Kidney epithelial cell (primary cell): ENCODE data around the gene FZD1. TPM values are rescaled to one million over a fixed set of nuclear protein-coding genes. Genes with fewer than 3 reads are reported as not detected.

Source experiments
- DNase-seq: peaks from one replicate; pipeline ENCODE4 v3.0.0-alpha.2; 2010; ENCODE audit warnings: low read depth
- H3K27me3 ChIP-seq: 2 replicates; pipeline ENCODE4 v1.6.0; 2011; ENCODE audit warnings: low read length; ENCODE audit not compliant: control insufficient read depth, insufficient read depth
- H3K36me3 ChIP-seq: 2 replicates; pipeline ENCODE4 v1.5.1; 2011; ENCODE audit warnings: low read length; ENCODE audit not compliant: control insufficient read depth, insufficient read depth
- H3K4me3 ChIP-seq: 2 replicates; pipeline ENCODE4 v1.5.1; 2011; ENCODE audit warnings: low read depth, mild to moderate bottlenecking, control low read depth, low read length
- CTCF ChIP-seq: IDR thresholded peaks from 2 replicates; pipeline ENCODE4 v1.5.1; 2011; ENCODE audit warnings: mild to moderate bottlenecking, moderate library complexity, low read length, control low read depth, inconsistent platforms; ENCODE audit not compliant: insufficient read depth, poor library complexity, severe bottlenecking
- total RNA-seq: library from RNA; depleted of rRNA; stranded (reverse); fragments of >200 nt; gene quantifications from 2 replicates; pipeline ENCODE4 v1.2.3, GENCODE V29; 2015

Gene FZD1
- total RNA-seq, 1 donor from 2014 or later, result 8.6 TPM

- no peak for DNase-seq
- Histone ChIP-seq H3K4me3 (no peak overlapping the region), H3K36me3 (no peaks in the 10 kb centered on the region), H3K27me3 (no peaks in the 10 kb centered on the region)
- TF ChIP-seq CTCF, result no peak
These were observed 30.5 kb downstream of the FZD1 start for GRCh38 chr7:91294639-91295220.

- Histone ChIP-seq H3K36me3 (no peaks in the 10 kb centered on the region), H3K4me3 (no peak overlapping the region), H3K27me3 (no peaks in the 10 kb centered on the region)
- no peak for TF ChIP-seq CTCF
- no peak for DNase-seq
These were observed 31.3 kb downstream of the FZD1 start for GRCh38 chr7:91295576-91295975.

- Histone ChIP-seq H3K27me3 (no peaks in the 10 kb centered on the region), H3K4me3 (no peak overlapping the region), H3K36me3 (no peaks in the 10 kb centered on the region)
- no peak for DNase-seq
- TF ChIP-seq CTCF, result no peak
These were observed 33.7 kb downstream of the FZD1 start for GRCh38 chr7:91297939-91298338.

- DNase-seq, result no peak
- no peak for TF ChIP-seq CTCF
- no peaks in the 10 kb centered on the region for H3K36me3 ChIP-seq
- no peaks in the 10 kb centered on the region for H3K27me3 ChIP-seq
- H3K4me3 ChIP-seq, result no peak overlapping the region
These were observed 35.9 kb downstream of the FZD1 start for GRCh38 chr7:91299952-91300775.

- no peak for DNase-seq
- Histone ChIP-seq H3K4me3 (no peak overlapping the region), H3K27me3 (no peaks in the 10 kb centered on the region), H3K36me3 (no peaks in the 10 kb centered on the region)
- TF ChIP-seq CTCF, result no peak
These were observed 38.6 kb downstream of the FZD1 start for GRCh38 chr7:91302794-91303193.

GRCh38 chr7:91306266-91306665, 42.0 kb downstream of the FZD1 start:
- H3K4me3 ChIP-seq, result no peak overlapping the region
- TF ChIP-seq CTCF, result no peak
- no peak for DNase-seq
- no peaks in the 10 kb centered on the region for H3K27me3 ChIP-seq
- H3K36me3 ChIP-seq, result no peaks in the 10 kb centered on the region
